ENCODE measurements around the gene IPO7. TPM values are rescaled to one million over a fixed set of nuclear protein-coding genes. Genes with fewer than 3 reads are reported as not detected.

The IPO7 gene
- polyA plus RNA-seq, 3 donors: 7.0 to 12.9 (median 8.1) TPM

GRCh38 chr11:9367551-9367950, 16.9 kb upstream of the IPO7 start:
- H3K27me3 ChIP-seq (ENCODE audit: control insufficient read depth in 2 of 2, insufficient read depth in 2 of 2, low read length in 2 of 2): no peaks in the 10 kb centered on the region
- H3K9me3 ChIP-seq (replicated peaks in 1 of 2; ENCODE audit: control insufficient read depth in 1 of 2, insufficient read depth in 1 of 2, low read length in 2 of 2): no peaks in the 10 kb centered on the region
- no peaks in the 10 kb centered on the region for H3K36me3 ChIP-seq (replicated peaks in 1 of 2; ENCODE audit: control insufficient read depth in 1 of 2, insufficient read depth in 2 of 2, low read length in 2 of 2)
- intact Hi-C loops (cut with micrococcal nuclease): no loop called here
- Mint-ChIP-seq H3K9me3 (peaks cover 0 to 2% (median 0%) of the 10 kb centered on the region in 7 donors), H3K27ac (no peak overlapping the region), H3K36me3 (peaks cover 0 to 2% of the 10 kb centered on the region in 2 donors), H3K4me1 (peaks cover 16% of the 10 kb centered on the region), H3K27me3 (ENCODE audit: low read depth in 3 of 3) (peaks cover 0 to 3% (median 0%) of the 10 kb centered on the region in 3 donors), H3K4me3 (no peak overlapping the region)
- TF ChIP-seq CTCF (IDR thresholded peaks at IDR 0.05): no peak
- no peak overlapping the region for H3K4me2 ChIP-seq (replicated peaks; ENCODE audit: extremely low read depth, low read length, poor library complexity, severe bottlenecking)
- no peak overlapping the region for H3K27ac ChIP-seq (ENCODE audit: low read depth in 1 of 2, low read length in 2 of 2)
- no peak overlapping the region for H2AFZ ChIP-seq (ENCODE audit: insufficient read depth, low read depth, low read length, poor library complexity, severe bottlenecking)
- no CpG with 5 or more reads among the region's 2 CpGs for WGBS (ENCODE audit: insufficient coverage)
- H4K20me1 ChIP-seq (ENCODE audit: insufficient read depth, low read length): no peaks in the 10 kb centered on the region
- H3K79me2 ChIP-seq (ENCODE audit: insufficient read depth, low read length): no peaks in the 10 kb centered on the region
- peaks cover 12 to 15% of the 10 kb centered on the region in 2 donors for H3K4me1 ChIP-seq (ENCODE audit: control insufficient read depth in 1 of 2, insufficient read depth in 2 of 2, low read length in 2 of 2)
- H3K4me3 ChIP-seq (replicated peaks in 1 of 3; ENCODE audit: low read depth in 2 of 3, low read length in 3 of 3): no peak overlapping the region
- DNase-seq: no peak
- H3K9ac ChIP-seq (ENCODE audit: insufficient read depth, low read length, poor library complexity, severe bottlenecking): no peak overlapping the region

GRCh38 chr11:9377036-9377435, 7.4 kb upstream of the IPO7 start:
- intact Hi-C loops (cut with micrococcal nuclease): no loop called here
- H3K79me2 ChIP-seq (ENCODE audit: insufficient read depth, low read length): no peaks in the 10 kb centered on the region
- Mint-ChIP-seq H3K4me1 (peaks cover 4% of the 10 kb centered on the region), H3K36me3 (no peaks in the 10 kb centered on the region), H3K9me3 (no peaks in the 10 kb centered on the region), H3K4me3 (no peak overlapping the region), H3K27me3 (ENCODE audit: low read depth in 3 of 3) (peaks cover 0 to 2% (median 2%) of the 10 kb centered on the region in 3 donors), H3K27ac (no peak overlapping the region)
- H3K27me3 ChIP-seq (ENCODE audit: control insufficient read depth in 2 of 2, insufficient read depth in 2 of 2, low read length in 2 of 2): no peaks in the 10 kb centered on the region
- H3K9me3 ChIP-seq (replicated peaks in 1 of 2; ENCODE audit: control insufficient read depth in 1 of 2, insufficient read depth in 1 of 2, low read length in 2 of 2): no peaks in the 10 kb centered on the region
- no peak for TF ChIP-seq CTCF (IDR thresholded peaks at IDR 0.05)
- H3K36me3 ChIP-seq (replicated peaks in 1 of 2; ENCODE audit: control insufficient read depth in 1 of 2, insufficient read depth in 2 of 2, low read length in 2 of 2): no peaks in the 10 kb centered on the region
- no peaks in the 10 kb centered on the region for H3K4me1 ChIP-seq (ENCODE audit: control insufficient read depth in 1 of 2, insufficient read depth in 2 of 2, low read length in 2 of 2)
- H2AFZ ChIP-seq (ENCODE audit: insufficient read depth, low read depth, low read length, poor library complexity, severe bottlenecking): no peak overlapping the region
- DNase-seq: no peak
- H3K4me2 ChIP-seq (replicated peaks; ENCODE audit: extremely low read depth, low read length, poor library complexity, severe bottlenecking): no peak overlapping the region
- H3K27ac ChIP-seq (ENCODE audit: low read depth in 1 of 2, low read length in 2 of 2): no peak overlapping the region
- no peaks in the 10 kb centered on the region for H4K20me1 ChIP-seq (ENCODE audit: insufficient read depth, low read length)
- H3K9ac ChIP-seq (ENCODE audit: insufficient read depth, low read length, poor library complexity, severe bottlenecking): no peak overlapping the region
- H3K4me3 ChIP-seq (replicated peaks in 1 of 3; ENCODE audit: low read depth in 2 of 3, low read length in 3 of 3): no peak overlapping the region
- WGBS (ENCODE audit: insufficient coverage): no CpG with 5 or more reads among the region's 1 CpG
